ENCODE data around the gene NGLY1. TPM values are rescaled to one million over a fixed set of nuclear protein-coding genes. Genes with fewer than 3 reads are reported as not detected.

The NGLY1 gene
- polyA plus RNA-seq: 80.5 TPM

DNA sequence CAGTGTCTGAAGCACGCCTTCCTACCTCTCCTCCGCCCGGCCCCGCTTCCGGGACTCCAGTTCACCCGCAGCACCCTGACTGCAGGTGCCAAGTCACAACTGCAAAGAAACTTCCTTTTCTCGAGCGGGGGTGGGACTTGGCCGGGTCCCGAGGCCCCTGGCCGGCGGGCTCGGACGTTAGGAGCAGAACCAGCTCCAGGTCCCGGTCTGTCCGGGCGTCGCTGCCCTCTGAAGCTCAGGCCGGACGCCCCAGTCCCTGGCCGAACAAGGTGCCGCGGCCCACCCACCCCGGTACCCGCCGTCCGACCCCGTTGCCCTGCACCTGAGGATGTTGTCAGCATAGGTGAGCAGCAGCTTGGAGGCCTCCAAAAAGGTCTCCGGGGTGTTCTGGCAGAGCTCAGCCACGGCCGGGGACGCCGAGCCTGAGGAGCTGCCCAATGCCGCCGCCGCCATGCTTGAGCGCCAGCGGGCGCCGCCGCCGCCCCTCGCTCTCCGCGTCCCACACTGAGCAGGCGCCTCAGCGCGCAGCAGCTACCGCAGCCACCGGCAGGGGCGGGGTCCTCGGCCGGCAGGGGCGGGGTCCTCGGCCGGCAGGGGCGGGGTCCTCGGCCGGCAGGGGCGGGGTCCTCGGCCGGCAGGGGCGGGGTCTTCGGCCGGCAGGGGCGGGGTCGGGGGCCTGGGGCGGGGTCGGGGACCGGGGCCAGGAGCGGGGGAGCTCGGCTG is at the start of gene NGLY1:
TSS of gene NGLY1 (minus strand) at position 506 of the 723 bp plus-strand sequence. CDS start at position 453, 53 bp downstream.
- Mint-ChIP-seq H3K36me3 (peaks cover 1% of the 10 kb centered on the region), H3K9me3 (no peaks in the 10 kb centered on the region), H3K27ac (peak within 1 kb of the TSS; percentile 89 to 98 (median 91)), H3K4me1 (peaks cover 17 to 28% (median 25%) of the 10 kb centered on the region in 3 donors), H3K27me3 (no peaks in the 10 kb centered on the region), H3K4me3 (peak within 1 kb of the TSS; percentile 67 to 95 (median 89))

DNA sequence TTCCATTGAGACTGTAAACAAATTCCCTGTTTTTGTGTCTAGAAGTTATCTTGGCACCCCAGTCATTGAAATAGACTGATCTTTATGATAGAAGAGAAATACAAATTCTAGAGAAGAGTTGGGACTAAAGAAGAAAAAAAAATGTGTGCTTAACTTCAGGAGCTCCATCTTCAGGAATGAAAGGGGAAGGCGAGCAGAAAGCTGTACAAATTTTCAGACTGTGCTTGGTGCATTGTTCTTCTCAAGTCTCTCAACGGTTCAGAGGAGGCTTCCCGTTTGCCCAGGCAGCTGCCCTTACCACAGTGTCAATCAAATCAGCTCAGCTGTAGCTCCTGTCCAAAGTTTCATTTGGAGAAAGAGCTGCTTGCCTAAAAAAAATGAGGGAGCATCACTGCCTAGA is 48.3 kb upstream of the NGLY1 start:
- Mint-ChIP-seq H3K4me1 (peaks cover 0 to 3% (median 0%) of the 10 kb centered on the region in 3 donors), H3K9me3 (peaks cover 0 to 4% (median 3%) of the 10 kb centered on the region in 3 donors), H3K36me3 (peaks cover 5% of the 10 kb centered on the region), H3K4me3 (no peak overlapping the region), H3K27me3 (peaks cover 3% of the 10 kb centered on the region), H3K27ac (no peak overlapping the region)

GRCh38 chr3:25830373-25831280 is 47.4 kb upstream of the NGLY1 start:
- Mint-ChIP-seq H3K9me3 (peaks cover 0 to 4% (median 3%) of the 10 kb centered on the region in 3 donors), H3K27me3 (no peaks in the 10 kb centered on the region), H3K27ac (no peak overlapping the region), H3K36me3 (peaks cover 5% of the 10 kb centered on the region), H3K4me3 (no peak overlapping the region), H3K4me1 (peaks cover 3 to 4% (median 3%) of the 10 kb centered on the region in 3 donors)

DNA sequence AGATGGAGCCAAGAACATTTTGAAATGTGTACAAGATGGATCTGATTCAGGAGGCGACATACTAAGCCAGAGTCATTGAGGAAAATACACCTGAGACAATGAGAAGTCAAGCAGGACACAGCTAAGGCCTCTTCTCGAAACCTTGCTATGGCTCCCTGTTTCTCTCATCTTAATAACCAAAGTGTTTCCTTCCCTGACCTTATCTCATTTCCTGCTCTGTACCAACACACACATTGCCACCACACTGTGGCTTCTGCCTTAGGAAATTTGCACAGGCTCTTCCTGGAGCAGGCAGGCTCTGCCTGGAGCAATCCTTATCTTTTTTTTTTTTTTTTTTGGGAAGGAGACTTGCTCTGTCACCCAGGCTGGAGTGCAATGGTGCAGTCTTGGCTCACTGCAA is 43.3 kb upstream of the NGLY1 start:
- no peak overlapping the region for H3K27ac Mint-ChIP-seq
- peaks cover 0 to 4% (median 3%) of the 10 kb centered on the region in 3 donors for H3K9me3 Mint-ChIP-seq
- H3K36me3 Mint-ChIP-seq: peaks cover 6% of the 10 kb centered on the region
- no peak overlapping the region for H3K4me3 Mint-ChIP-seq
- peaks cover 1 to 4% (median 3%) of the 10 kb centered on the region in 3 donors for H3K4me1 Mint-ChIP-seq
- no peaks in the 10 kb centered on the region for H3K27me3 Mint-ChIP-seq

GRCh38 chr3:25823314-25823713 is 40.1 kb upstream of the NGLY1 start:
- Mint-ChIP-seq H3K4me3 (no peak overlapping the region), H3K9me3 (no peaks in the 10 kb centered on the region), H3K4me1 (peaks cover 0 to 4% (median 3%) of the 10 kb centered on the region in 3 donors), H3K36me3 (peaks cover 3% of the 10 kb centered on the region), H3K27ac (no peak overlapping the region), H3K27me3 (no peaks in the 10 kb centered on the region)

DNA sequence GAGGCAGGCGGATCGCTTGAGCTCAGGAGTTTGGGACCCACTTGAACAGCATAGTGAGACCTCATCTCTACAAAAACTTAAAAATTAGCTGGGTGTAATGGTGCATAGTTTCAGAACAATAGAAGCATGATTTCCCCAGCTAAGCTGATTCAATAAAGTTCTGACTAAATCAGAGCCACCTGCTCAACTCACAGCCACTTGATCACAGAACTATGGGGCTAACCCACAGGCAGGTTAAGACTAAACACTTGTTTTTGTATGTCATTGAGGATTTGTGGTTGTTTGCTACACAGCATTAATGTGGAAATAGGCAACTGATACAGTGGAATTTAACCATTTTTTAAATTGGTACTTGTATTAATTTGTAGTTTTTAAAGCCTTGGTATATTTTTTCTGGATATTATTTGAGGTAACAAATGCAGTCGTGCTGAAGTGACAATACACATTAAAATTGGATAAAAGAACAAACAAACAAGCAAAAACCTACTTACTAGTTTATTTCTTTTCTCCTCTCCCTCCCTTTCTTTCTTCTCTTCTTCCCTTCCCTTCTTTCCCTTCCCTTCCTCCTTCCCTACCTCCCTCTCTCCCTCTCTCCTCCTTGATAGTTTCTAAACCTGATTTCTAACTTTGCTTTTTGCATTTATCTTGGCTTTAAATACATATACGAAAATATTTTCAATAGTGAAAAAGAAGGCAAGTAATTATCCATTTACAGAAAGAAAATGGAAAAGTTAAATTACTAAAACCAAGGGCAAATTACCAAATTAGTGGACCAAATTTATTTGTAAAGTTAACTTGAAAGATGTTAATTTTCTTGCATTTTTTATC is 38.7 kb upstream of the NGLY1 start:
- no peaks in the 10 kb centered on the region for H3K9me3 Mint-ChIP-seq

GRCh38 chr3:25820816-25821486 is 37.7 kb upstream of the NGLY1 start:
- H3K9me3 Mint-ChIP-seq: no peaks in the 10 kb centered on the region
- H3K4me3 Mint-ChIP-seq: no peak overlapping the region
- no peaks in the 10 kb centered on the region for H3K27me3 Mint-ChIP-seq
- H3K4me1 Mint-ChIP-seq: peaks cover 0 to 3% (median 0%) of the 10 kb centered on the region in 3 donors
- H3K27ac Mint-ChIP-seq: no peak overlapping the region
- peaks cover 3% of the 10 kb centered on the region for H3K36me3 Mint-ChIP-seq

More for the DNA sequence above, 38.7 kb upstream of the NGLY1 start:
- Mint-ChIP-seq H3K36me3 (peaks cover 3% of the 10 kb centered on the region), H3K4me1 (peaks cover 0 to 4% (median 3%) of the 10 kb centered on the region in 3 donors), H3K27ac (no peak overlapping the region), H3K27me3 (no peaks in the 10 kb centered on the region), H3K4me3 (no peak overlapping the region)

GRCh38 chr3:25820366-25820765 is 37.1 kb upstream of the NGLY1 start:
- Mint-ChIP-seq H3K36me3 (peaks cover 3% of the 10 kb centered on the region), H3K4me1 (no peaks in the 10 kb centered on the region), H3K27ac (no peak overlapping the region), H3K9me3 (no peaks in the 10 kb centered on the region), H3K27me3 (no peaks in the 10 kb centered on the region), H3K4me3 (no peak overlapping the region)

- H3K4me1 Mint-ChIP-seq: no peaks in the 10 kb centered on the region
These were observed 35.1 kb upstream of the NGLY1 start for GRCh38 chr3:25818335-25818734.

GRCh38 chr3:25817638-25818037 is 34.4 kb upstream of the NGLY1 start:
- Mint-ChIP-seq H3K27me3 (no peaks in the 10 kb centered on the region), H3K9me3 (no peaks in the 10 kb centered on the region), H3K27ac (no peak overlapping the region), H3K4me3 (no peak overlapping the region), H3K36me3 (no peaks in the 10 kb centered on the region), H3K4me1 (no peaks in the 10 kb centered on the region)

More at GRCh38 chr3:25818335-25818734, 35.1 kb upstream of the NGLY1 start:
- no peak overlapping the region for H3K4me3 Mint-ChIP-seq
- no peak overlapping the region for H3K27ac Mint-ChIP-seq
- H3K9me3 Mint-ChIP-seq: no peaks in the 10 kb centered on the region
- peaks cover 3% of the 10 kb centered on the region for H3K36me3 Mint-ChIP-seq
- no peaks in the 10 kb centered on the region for H3K27me3 Mint-ChIP-seq

DNA sequence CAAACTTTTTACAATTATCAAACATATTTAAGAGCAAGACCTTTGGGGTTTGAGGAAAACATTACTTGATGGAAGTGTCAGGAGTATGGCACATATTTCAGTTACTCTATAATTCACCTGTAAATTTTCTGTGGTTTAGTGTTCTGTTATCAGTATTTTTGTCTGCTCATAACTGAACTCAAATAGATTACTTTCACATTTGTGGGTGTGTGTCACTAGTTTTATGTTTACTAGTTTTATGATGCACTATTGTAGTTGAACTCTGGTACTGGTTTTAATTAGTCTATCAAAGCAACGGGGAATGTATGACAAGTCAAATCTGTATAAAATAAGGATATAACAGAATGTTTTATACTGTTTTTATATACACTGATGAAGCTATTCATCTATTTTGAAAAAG is 33.9 kb upstream of the NGLY1 start:
- Mint-ChIP-seq H3K4me3 (no peak overlapping the region), H3K27me3 (no peaks in the 10 kb centered on the region), H3K36me3 (no peaks in the 10 kb centered on the region), H3K4me1 (no peaks in the 10 kb centered on the region), H3K27ac (no peak overlapping the region), H3K9me3 (no peaks in the 10 kb centered on the region)

GRCh38 chr3:25812644-25813043 is 29.4 kb upstream of the NGLY1 start:
- H3K9me3 Mint-ChIP-seq: no peaks in the 10 kb centered on the region
- H3K4me1 Mint-ChIP-seq: no peaks in the 10 kb centered on the region
- no peaks in the 10 kb centered on the region for H3K36me3 Mint-ChIP-seq
- peaks cover 4% of the 10 kb centered on the region for H3K27me3 Mint-ChIP-seq
- H3K27ac Mint-ChIP-seq: no peak overlapping the region
- H3K4me3 Mint-ChIP-seq: no peak overlapping the region

DNA sequence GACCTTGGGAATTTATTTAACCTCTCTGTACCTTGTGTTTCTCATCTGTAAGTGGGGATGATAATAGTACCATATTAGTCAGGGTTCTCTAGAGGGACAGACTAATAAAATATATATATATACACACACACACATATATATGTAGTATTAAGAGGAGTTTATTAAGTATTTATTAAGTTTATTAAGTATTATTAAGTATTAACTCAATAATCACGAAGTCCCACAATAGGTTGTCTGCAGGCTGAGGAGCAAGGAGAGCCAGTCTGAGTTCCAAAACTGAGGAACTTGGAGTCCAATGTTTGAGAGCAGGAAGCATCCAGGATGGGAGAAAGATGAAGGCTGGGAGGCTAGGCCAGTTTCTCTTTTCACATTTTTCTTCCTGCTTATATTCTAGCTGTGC is 21.4 kb upstream of the NGLY1 start:
- H3K27me3 Mint-ChIP-seq: peaks cover 13% of the 10 kb centered on the region
- no peaks in the 10 kb centered on the region for H3K9me3 Mint-ChIP-seq
- H3K4me3 Mint-ChIP-seq: no peak overlapping the region
- no peak overlapping the region for H3K27ac Mint-ChIP-seq
- H3K4me1 Mint-ChIP-seq: no peaks in the 10 kb centered on the region
- peaks cover 1% of the 10 kb centered on the region for H3K36me3 Mint-ChIP-seq

DNA sequence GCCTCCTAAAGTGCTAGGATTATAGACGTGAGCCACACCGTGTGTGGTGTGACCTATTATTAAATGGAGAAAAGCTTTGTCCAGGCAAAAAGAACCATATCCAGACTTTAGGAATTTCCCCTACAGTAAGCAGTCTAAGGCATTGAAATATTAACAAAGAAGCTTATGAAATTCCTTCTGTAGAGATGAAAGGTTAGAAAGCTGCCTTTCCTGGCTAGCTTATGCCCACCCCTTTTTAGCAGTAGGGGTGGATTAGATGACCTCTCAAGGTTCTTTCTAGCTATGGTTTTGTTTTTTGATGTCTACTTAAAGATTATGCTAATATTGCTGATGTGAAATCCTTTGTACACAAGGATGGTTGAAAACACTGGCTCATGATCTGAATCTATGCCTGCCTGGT is 20.6 kb upstream of the NGLY1 start:
- Mint-ChIP-seq H3K9me3 (no peaks in the 10 kb centered on the region), H3K4me1 (no peaks in the 10 kb centered on the region), H3K27ac (no peak overlapping the region), H3K27me3 (peaks cover 10% of the 10 kb centered on the region), H3K36me3 (peaks cover 1% of the 10 kb centered on the region), H3K4me3 (no peak overlapping the region)
